HEK293 (cell line): Measurements from ENCODE around the gene ADAMTS17.
A peak's percentile ranks its signal among the peaks of the same experiment; 100 is the strongest.

ENCODE experiments used
- CTCF ChIA-PET: fragments of 350-600 bp; formaldehyde crosslinking; extraction: SDS; loops from one replicate; lab custom pipeline; 2021; ENCODE audit warnings: antibody characterized with exemption; lab: Yijun Ruan, JAX
- POLR2A ChIA-PET: fragments of 300-600 bp; formaldehyde crosslinking; extraction: SDS; loops from one replicate; lab custom pipeline; 2020; ENCODE audit warnings: antibody characterized with exemption, inconsistent platforms; lab: Yijun Ruan, JAX
- H3K27ac ChIP-seq: fragments of 200-500 bp; sonication (Bioruptor generic); 2 replicates; pipeline ENCODE4 v1.5.1; 2014; ENCODE audit warnings: low read depth, low read length, control low read depth, inconsistent platforms; ENCODE audit errors: extremely low read depth
- H3K36me3 ChIP-seq, 2 experiments: fragments of 200-500 bp in 1 of 2; sonication (Bioruptor generic) in 1 of 2; 1 replicate in 1 of 2; 2 replicates in 1 of 2; pipeline ENCODE4 v1.5.1; 2014 to 2017; ENCODE audit warnings: inconsistent platforms in 2 of 2, low read length in 2 of 2; ENCODE audit not compliant: control insufficient read depth in 2 of 2, insufficient read depth in 1 of 2
- H3K4me1 ChIP-seq: fragments of 200-500 bp; sonication (Bioruptor generic); 2 replicates; pipeline ENCODE4 v1.5.1; 2014; ENCODE audit warnings: mild to moderate bottlenecking, low read length, inconsistent platforms; ENCODE audit not compliant: control insufficient read depth, insufficient read depth
- H3K4me3 ChIP-seq: 2 replicates; pipeline ENCODE4 v1.5.1; 2011; ENCODE audit warnings: low read depth, mild to moderate bottlenecking, control low read depth, low read length, moderate library complexity
- H3K9me3 ChIP-seq: fragments of 200-500 bp; sonication (Bioruptor generic); 2 replicates; pipeline ENCODE4 v1.5.1; 2014; ENCODE audit warnings: low read depth, low read length, inconsistent platforms; ENCODE audit not compliant: control insufficient read depth, insufficient read depth
- GLIS1 ChIP-seq: fragments of 450-650 bp; formaldehyde crosslinking; IDR thresholded peaks from 2 replicates; pipeline ENCODE4 v1.5.1; 2016; ENCODE audit warnings: missing biosample characterization, missing genetic modification characterization
- HOXC10 ChIP-seq: sonication (generic); formaldehyde crosslinking; IDR thresholded peaks from 2 replicates; pipeline ENCODE4 v1.8.1; 2023; ENCODE audit warnings: mild to moderate bottlenecking, missing genetic modification reagents
- ZFP3 ChIP-seq: fragments of 450-650 bp; formaldehyde crosslinking; IDR thresholded peaks from 2 replicates; pipeline ENCODE4 v1.5.1; 2016; ENCODE audit warnings: low read depth, missing biosample characterization, missing genetic modification characterization
- ZIC2 ChIP-seq: fragments of 450-650 bp; formaldehyde crosslinking; IDR thresholded peaks from 2 replicates; pipeline ENCODE4 v1.5.1; 2016; ENCODE audit warnings: missing biosample characterization, missing genetic modification characterization
- ZNF133 ChIP-seq: fragments of 450-650 bp; formaldehyde crosslinking; IDR thresholded peaks from 2 replicates; pipeline ENCODE4 v1.5.1; 2016; ENCODE audit warnings: missing biosample characterization, missing genetic modification characterization
- ZNF155 ChIP-seq: fragments of 450-650 bp; formaldehyde crosslinking; IDR thresholded peaks from 2 replicates; pipeline ENCODE4 v1.5.1; 2016; ENCODE audit warnings: missing biosample characterization, missing genetic modification characterization
- ZNF302 ChIP-seq: fragments of 450-650 bp; formaldehyde crosslinking; IDR thresholded peaks from 2 replicates; pipeline ENCODE4 v1.5.1; 2016; ENCODE audit warnings: missing biosample characterization, missing genetic modification characterization, low read depth
- ZNF335 ChIP-seq: fragments of 450-650 bp; formaldehyde crosslinking; conservative IDR thresholded peaks from 2 replicates; pipeline ENCODE4 v1.5.1; 2016; ENCODE audit warnings: missing biosample characterization, missing genetic modification characterization
- ZNF37A ChIP-seq: fragments of 450-650 bp; IDR thresholded peaks from 2 replicates; pipeline ENCODE4 v1.5.1; 2018; ENCODE audit warnings: missing biosample characterization, missing genetic modification characterization
- ZNF664 ChIP-seq: fragments of 450-650 bp; formaldehyde crosslinking; IDR thresholded peaks from 2 replicates; pipeline ENCODE4 v1.5.1; 2016; ENCODE audit warnings: missing biosample characterization, missing genetic modification characterization
- ZNF768 ChIP-seq: fragments of 450-650 bp; formaldehyde crosslinking; IDR thresholded peaks from 2 replicates; pipeline ENCODE4 v1.5.1; 2018; ENCODE audit warnings: missing biosample characterization, mild to moderate bottlenecking, missing genetic modification characterization
- TF ChIP-seq, protein P1 (sequence below): fragments of 450-650 bp; formaldehyde crosslinking; IDR thresholded peaks from 2 replicates; pipeline ENCODE4 v1.5.1; 2017; ENCODE audit warnings: missing biosample characterization, missing genetic modification characterization
- TF ChIP-seq, protein P2 (sequence below): IDR thresholded peaks from 2 replicates; pipeline ENCODE4 v1.6.1; 2011; ENCODE audit warnings: mild to moderate bottlenecking, low read depth, low read length, borderline replicate concordance
- TF ChIP-seq, protein P3 (sequence below): fragments of 450-650 bp; formaldehyde crosslinking; IDR thresholded peaks from 2 replicates; pipeline ENCODE4 v1.5.1; 2016; ENCODE audit warnings: missing biosample characterization, missing genetic modification characterization
- TF ChIP-seq, protein P4 (sequence below): fragments of 450-650 bp; formaldehyde crosslinking; IDR thresholded peaks from 2 replicates; pipeline ENCODE4 v1.5.1; 2016; ENCODE audit warnings: missing biosample characterization, missing genetic modification characterization
- TF ChIP-seq, protein P5 (sequence below): fragments of 450-650 bp; formaldehyde crosslinking; IDR thresholded peaks from 2 replicates; pipeline ENCODE4 v1.5.1; 2016; ENCODE audit warnings: missing biosample characterization, missing genetic modification characterization
- TF ChIP-seq, protein P6 (sequence below): fragments of 450-650 bp; formaldehyde crosslinking; IDR thresholded peaks from 2 replicates; pipeline ENCODE4 v1.5.1; 2017; ENCODE audit warnings: missing biosample characterization, missing genetic modification characterization

The ADAMTS17 gene

DNA sequence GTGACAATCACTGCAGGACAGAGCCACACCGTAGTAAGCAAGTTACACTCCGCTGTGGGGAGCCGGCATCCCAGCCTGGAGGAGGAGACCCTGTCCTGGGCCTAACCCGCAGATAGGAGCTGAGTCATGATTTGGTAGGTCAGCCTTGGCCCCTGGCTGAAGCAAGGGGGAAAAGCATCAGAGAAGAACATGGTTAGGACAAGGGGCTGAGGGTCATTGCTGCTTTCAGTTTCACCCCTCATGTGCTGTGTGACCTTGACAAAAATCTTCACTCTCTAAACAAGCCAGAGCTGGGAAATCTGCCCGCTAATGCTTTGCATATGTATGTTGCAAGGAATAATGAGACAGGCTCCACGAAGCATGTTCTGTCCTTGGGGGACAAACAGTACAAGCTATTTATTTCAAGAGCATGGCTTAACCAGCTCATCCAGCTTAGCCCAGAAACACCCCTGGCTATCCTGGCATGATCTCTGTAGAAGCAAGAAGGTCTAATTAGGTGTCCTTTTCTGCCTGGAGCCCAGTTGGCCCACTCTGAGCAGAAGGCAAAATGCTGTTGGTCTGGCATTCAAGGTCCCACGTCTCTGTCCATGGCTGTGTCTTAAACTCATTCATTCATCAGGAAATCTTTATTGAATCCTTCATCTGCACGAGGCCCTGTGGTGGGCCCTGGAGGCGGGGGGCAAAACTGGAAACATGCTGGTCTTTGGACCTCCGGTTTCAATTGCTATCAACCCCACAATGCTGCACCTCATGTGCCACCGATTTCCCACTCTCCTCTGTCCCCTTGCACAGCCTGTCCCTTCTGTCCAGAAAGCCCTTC lies 387.2 kb downstream of the ADAMTS17 start:
- no peak overlapping the region for H3K4me3 ChIP-seq
- no peak overlapping the region for H3K27ac ChIP-seq
- ChIA-PET CTCF (interaction anchor here (0.8 to 2.1 kb wide), 3 partner anchors 26 to 388 kb away, joined by 3 to 5 read pairs (median 3); no protein-coding TSS in a partner anchor), POLR2A (no interaction called here)
- H3K4me1 ChIP-seq, result no peaks in the 10 kb centered on the region
- no peaks in the 10 kb centered on the region for H3K36me3 ChIP-seq
- H3K9me3 ChIP-seq, result no peaks in the 10 kb centered on the region
- TF ChIP-seq ZNF37A (tag by site-specific recombination), result no peak
- TF ChIP-seq ZNF768, result no peak
- TF ChIP-seq ZIC2 (tag by site-specific recombination), result 0 out of 2 replicates have a peak, but pooled peaks have one; percentile 31
- TF ChIP-seq, all 188 proteins: peak for 1

DNA sequence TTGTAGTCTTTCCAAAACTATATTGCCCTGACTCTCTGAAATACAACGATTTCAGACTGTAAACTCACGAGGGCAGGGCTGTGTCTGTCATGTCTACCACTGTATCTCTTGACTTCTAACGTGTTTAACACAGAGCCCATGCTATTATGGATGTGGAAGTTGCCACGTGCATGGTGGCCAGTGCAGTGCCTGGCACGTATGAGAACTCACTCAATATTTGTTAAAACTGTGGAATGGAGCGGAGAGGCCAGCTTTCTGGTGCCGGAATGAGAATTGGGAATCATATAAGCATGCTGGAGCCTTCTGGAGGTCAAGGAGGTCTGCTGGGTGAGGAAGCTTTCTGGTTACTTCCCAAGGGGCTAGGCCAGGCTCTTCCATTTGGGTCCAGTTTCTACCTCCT lies 387.9 kb downstream of the ADAMTS17 start:
- H3K36me3 ChIP-seq, result no peaks in the 10 kb centered on the region
- ChIA-PET CTCF (interaction anchor here (0.6 to 2.1 kb wide), 4 partner anchors 25 to 388 kb away, joined by 3 to 5 read pairs (median 3); no protein-coding TSS in a partner anchor), POLR2A (no interaction called here)
- no peaks in the 10 kb centered on the region for H3K4me1 ChIP-seq
- TF ChIP-seq ZFP3 (tag by site-specific recombination) (no peak), ZNF664 (no peak), GLIS1 (tag by site-specific recombination) (no peak), HOXC10 (no peak)
- TF ChIP-seq, protein P1, sequence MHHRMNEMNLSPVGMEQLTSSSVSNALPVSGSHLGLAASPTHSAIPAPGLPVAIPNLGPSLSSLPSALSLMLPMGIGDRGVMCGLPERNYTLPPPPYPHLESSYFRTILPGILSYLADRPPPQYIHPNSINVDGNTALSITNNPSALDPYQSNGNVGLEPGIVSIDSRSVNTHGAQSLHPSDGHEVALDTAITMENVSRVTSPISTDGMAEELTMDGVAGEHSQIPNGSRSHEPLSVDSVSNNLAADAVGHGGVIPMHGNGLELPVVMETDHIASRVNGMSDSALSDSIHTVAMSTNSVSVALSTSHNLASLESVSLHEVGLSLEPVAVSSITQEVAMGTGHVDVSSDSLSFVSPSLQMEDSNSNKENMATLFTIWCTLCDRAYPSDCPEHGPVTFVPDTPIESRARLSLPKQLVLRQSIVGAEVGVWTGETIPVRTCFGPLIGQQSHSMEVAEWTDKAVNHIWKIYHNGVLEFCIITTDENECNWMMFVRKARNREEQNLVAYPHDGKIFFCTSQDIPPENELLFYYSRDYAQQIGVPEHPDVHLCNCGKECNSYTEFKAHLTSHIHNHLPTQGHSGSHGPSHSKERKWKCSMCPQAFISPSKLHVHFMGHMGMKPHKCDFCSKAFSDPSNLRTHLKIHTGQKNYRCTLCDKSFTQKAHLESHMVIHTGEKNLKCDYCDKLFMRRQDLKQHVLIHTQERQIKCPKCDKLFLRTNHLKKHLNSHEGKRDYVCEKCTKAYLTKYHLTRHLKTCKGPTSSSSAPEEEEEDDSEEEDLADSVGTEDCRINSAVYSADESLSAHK (tag by site-specific recombination), result no peak
- TF ChIP-seq, protein P2, sequence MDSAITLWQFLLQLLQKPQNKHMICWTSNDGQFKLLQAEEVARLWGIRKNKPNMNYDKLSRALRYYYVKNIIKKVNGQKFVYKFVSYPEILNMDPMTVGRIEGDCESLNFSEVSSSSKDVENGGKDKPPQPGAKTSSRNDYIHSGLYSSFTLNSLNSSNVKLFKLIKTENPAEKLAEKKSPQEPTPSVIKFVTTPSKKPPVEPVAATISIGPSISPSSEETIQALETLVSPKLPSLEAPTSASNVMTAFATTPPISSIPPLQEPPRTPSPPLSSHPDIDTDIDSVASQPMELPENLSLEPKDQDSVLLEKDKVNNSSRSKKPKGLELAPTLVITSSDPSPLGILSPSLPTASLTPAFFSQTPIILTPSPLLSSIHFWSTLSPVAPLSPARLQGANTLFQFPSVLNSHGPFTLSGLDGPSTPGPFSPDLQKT, result no peak
- TF ChIP-seq, protein P3, sequence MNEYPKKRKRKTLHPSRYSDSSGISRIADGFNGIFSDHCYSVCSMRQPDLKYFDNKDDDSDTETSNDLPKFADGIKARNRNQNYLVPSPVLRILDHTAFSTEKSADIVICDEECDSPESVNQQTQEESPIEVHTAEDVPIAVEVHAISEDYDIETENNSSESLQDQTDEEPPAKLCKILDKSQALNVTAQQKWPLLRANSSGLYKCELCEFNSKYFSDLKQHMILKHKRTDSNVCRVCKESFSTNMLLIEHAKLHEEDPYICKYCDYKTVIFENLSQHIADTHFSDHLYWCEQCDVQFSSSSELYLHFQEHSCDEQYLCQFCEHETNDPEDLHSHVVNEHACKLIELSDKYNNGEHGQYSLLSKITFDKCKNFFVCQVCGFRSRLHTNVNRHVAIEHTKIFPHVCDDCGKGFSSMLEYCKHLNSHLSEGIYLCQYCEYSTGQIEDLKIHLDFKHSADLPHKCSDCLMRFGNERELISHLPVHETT (tag by site-specific recombination), result no peak
- no peak overlapping the region for H3K4me3 ChIP-seq
- H3K9me3 ChIP-seq, result no peaks in the 10 kb centered on the region
- H3K27ac ChIP-seq, result no peak overlapping the region

DNA sequence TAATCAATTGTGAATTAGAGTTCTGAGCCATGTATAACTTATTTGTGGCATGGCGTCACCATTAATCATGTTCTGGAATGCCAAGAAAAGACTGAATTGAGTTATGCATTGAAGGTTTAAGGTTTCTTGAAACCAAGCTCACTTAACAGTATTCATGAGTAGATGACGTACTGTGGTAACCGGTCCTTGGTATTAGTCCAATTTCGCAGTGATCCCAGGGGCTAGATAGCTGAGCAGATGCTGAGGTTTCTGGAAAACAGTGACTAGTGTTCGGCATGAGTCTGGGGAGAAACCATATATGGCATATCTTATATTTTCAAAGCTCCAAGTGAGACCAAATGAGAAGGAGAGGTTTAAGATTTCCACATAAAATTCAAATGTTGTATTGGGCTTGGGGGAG lies 390.3 kb downstream of the ADAMTS17 start:
- TF ChIP-seq, protein P4, sequence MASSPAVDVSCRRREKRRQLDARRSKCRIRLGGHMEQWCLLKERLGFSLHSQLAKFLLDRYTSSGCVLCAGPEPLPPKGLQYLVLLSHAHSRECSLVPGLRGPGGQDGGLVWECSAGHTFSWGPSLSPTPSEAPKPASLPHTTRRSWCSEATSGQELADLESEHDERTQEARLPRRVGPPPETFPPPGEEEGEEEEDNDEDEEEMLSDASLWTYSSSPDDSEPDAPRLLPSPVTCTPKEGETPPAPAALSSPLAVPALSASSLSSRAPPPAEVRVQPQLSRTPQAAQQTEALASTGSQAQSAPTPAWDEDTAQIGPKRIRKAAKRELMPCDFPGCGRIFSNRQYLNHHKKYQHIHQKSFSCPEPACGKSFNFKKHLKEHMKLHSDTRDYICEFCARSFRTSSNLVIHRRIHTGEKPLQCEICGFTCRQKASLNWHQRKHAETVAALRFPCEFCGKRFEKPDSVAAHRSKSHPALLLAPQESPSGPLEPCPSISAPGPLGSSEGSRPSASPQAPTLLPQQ, result no peak
- TF ChIP-seq, protein P5, sequence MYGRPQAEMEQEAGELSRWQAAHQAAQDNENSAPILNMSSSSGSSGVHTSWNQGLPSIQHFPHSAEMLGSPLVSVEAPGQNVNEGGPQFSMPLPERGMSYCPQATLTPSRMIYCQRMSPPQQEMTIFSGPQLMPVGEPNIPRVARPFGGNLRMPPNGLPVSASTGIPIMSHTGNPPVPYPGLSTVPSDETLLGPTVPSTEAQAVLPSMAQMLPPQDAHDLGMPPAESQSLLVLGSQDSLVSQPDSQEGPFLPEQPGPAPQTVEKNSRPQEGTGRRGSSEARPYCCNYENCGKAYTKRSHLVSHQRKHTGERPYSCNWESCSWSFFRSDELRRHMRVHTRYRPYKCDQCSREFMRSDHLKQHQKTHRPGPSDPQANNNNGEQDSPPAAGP, result no peak
- TF ChIP-seq ZNF335, result no peak
- TF ChIP-seq, protein P6, sequence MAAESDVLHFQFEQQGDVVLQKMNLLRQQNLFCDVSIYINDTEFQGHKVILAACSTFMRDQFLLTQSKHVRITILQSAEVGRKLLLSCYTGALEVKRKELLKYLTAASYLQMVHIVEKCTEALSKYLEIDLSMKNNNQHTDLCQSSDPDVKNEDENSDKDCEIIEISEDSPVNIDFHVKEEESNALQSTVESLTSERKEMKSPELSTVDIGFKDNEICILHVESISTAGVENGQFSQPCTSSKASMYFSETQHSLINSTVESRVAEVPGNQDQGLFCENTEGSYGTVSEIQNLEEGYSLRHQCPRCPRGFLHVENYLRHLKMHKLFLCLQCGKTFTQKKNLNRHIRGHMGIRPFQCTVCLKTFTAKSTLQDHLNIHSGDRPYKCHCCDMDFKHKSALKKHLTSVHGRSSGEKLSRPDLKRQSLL (tag by site-specific recombination), result no peak
- no peak for TF ChIP-seq ZNF133 (tag by site-specific recombination)
- TF ChIP-seq ZNF302 (tag by site-specific recombination), result no peak
- TF ChIP-seq ZNF664, result no peak
- TF ChIP-seq ZNF155 (tag by site-specific recombination), result no peak
- POLR2A ChIA-PET, result no interaction called here
- CTCF ChIA-PET, result interaction anchor here (1.0 kb wide), 1 partner anchor 10 kb away, joined by 5 read pairs; no protein-coding TSS in a partner anchor
- Histone ChIP-seq H3K27ac (no peak overlapping the region), H3K9me3 (no peaks in the 10 kb centered on the region; the same call in none of the 2 replicates), H3K4me3 (no peak overlapping the region), H3K36me3 (no peaks in the 10 kb centered on the region), H3K4me1 (no peaks in the 10 kb centered on the region)
